ENCODE data around the gene ZDHHC23.

ZDHHC23 gene

DNA sequence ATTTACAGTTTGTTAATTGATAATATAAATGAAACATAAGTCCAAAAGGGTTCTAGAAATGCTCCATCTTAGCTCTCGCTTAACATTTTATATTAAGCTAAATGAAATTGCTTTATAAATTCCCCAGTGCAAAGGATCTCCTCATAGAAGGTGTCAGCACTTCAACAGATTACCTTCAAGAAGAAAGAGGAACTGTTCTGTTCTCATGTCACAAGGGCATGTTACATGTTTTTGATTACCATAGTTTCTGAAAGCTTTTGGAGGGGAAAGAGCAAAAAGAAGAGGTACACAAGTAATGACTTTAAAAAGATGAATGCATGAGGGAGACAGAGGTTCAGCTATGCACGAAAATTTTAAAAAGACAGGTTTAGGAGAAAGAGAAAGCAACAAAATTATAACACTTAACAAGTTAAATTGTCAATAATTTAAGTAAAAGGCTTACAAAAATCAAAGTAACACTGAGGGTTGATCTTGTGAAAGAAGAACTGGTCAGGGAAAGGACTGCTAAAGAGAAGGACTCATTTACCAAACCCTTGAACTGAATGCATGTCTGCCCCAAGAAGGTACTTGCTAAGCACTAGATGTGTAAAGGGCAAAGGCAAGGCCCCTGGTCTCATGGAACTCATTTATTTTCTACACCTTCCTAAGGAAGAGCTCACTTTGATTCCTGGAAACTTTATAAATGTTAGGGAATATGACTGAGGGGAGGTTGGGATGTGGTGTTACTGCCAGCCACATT is 63.4 kb downstream of the ZDHHC23 start:
- no peak for DNase-seq
